ENCODE data around the gene FARSA. TPM values are rescaled to one million over a fixed set of nuclear protein-coding genes. Genes with fewer than 3 reads are reported as not detected.

The FARSA gene
- total RNA-seq, 2 experiments from 2014 or later = 183 to 188 TPM

DNA sequence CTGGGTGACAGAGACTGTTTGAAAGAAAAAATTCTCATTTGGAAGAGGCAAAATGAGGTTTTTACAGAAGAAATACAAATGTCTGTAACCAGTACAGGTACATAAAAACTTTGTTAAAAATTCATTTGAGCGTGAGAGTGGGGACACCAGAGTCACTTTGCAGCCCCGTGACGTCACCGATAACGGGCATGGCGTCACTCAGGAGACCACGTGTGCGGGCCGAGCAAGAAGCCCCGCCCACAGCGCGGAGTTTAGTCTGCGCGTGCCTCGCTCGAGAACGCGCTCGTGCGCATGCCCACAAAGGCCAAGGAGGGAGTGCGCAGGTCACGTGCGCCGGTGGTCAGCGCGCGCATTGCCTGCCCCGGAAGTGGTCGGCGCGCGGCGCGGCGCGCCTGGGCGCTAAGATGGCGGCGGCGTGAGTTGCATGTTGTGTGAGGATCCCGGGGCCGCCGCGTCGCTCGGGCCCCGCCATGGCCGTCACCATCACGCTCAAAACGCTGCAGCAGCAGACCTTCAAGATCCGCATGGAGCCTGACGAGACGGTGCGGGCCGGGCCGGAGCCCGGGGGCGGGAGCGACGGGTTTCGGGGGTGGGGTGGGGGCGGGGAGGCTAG lies 12.1 kb upstream of the FARSA start, which contains the start of gene RAD23A:
RAD23A (plus strand) TSS at position 384 of the 613 bp plus-strand sequence; CDS start at position 471, 87 bp downstream.
- POLR2A ChIA-PET = interaction anchor here (1.3 kb wide), 1 partner anchor 13 kb away, joined by 6 read pairs; no protein-coding TSS in a partner anchor
- CTCF ChIA-PET = interaction anchor here (1.0 to 3.5 kb wide), 2 partner anchors 12 to 19 kb away, joined by 3 to 12 read pairs; partner anchors contain the start of gene FARSA

DNA sequence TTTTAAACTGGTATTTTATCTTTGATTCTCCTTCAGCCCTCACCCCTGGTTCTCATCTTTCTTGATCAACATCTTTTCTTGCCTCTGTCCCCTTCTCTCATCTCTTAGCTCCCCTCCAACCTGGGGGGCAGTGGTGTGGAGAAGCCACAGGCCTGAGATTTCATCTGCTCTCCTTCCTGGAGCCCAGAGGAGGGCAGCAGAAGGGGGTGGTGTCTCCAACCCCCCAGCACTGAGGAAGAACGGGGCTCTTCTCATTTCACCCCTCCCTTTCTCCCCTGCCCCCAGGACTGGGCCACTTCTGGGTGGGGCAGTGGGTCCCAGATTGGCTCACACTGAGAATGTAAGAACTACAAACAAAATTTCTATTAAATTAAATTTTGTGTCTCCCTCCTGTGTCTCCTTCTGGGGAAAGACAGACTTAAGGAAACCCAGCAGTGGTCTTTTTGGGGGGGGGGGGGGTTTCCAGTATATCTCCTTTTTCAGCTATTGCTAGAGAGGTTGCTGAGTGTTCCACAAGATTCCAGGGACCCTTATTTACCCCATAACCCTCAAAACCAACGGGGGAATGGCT lies 10.7 kb upstream of the FARSA start:
- ChIA-PET CTCF (interaction anchor here (0.9 kb wide), 1 partner anchor 21 kb away, joined by 3 read pairs; no protein-coding TSS in a partner anchor), POLR2A (no interaction called here)

DNA sequence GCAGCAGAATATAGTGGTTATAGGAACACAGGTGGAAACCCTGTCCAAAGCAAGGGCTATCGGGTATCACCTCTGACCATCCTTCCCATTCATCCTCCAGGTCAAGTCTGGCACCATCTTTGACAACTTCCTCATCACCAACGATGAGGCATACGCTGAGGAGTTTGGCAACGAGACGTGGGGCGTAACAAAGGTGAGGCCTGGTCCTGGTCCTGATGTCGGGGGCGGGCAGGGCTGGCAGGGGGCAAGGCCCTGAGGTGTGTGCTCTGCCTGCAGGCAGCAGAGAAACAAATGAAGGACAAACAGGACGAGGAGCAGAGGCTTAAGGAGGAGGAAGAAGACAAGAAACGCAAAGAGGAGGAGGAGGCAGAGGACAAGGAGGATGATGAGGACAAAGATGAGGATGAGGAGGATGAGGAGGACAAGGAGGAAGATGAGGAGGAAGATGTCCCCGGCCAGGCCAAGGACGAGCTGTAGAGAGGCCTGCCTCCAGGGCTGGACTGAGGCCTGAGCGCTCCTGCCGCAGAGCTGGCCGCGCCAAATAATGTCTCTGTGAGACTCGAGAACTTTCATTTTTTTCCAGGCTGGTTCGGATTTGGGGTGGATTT lies 10.0 kb upstream of the FARSA start:
- CTCF ChIA-PET = interaction anchor here (0.7 to 0.9 kb wide), 2 partner anchors 22 to 1194 kb away, joined by 3 to 7 read pairs; no protein-coding TSS in a partner anchor
- POLR2A ChIA-PET = interaction anchor here (0.6 to 0.7 kb wide), 2 partner anchors 9 to 15 kb away, joined by 5 to 7 read pairs; no protein-coding TSS in a partner anchor

DNA sequence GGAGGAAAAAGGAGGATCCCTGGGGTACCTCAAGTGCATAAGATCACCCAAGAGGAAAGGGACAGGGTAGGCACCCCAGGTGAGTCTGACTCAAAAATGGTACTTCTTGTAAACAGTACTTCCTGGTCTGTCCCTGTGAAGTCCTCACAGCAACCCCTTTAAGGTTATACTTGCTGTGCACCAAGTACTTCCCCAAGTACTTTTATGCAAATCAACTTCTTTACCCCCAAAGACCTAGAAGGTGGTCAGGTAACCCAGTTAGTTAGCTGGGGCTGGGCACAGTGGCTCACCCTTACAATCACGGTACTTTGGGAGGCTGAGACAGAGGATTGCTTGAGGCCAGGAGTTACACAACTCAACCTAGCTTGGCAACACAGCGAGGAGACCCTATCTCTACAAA lies 7.4 kb upstream of the FARSA start:
- POLR2A ChIA-PET = interaction anchor here (0.5 kb wide), 1 partner anchor 165 kb away, joined by 3 read pairs; no protein-coding TSS in a partner anchor
- CTCF ChIA-PET = no interaction called here

DNA sequence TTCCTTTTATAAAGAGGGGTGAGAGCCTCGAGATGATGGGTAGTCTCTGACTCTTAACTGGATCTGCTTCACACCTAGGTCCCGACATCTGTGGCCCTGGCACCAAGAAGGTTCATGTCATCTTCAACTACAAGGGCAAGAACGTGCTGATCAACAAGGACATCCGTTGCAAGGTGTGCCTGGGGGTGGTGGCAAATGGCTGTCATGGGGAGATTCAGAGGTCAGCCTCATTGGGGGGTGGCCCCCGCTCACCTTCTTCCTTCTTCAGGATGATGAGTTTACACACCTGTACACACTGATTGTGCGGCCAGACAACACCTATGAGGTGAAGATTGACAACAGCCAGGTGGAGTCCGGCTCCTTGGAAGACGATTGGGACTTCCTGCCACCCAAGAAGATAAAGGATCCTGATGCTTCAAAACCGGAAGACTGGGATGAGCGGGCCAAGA lies 6.5 kb upstream of the FARSA start:
- ChIA-PET POLR2A (interaction anchor here (0.7 to 0.8 kb wide), 2 partner anchors 16 to 55 kb away, joined by 3 read pairs; no protein-coding TSS in a partner anchor), CTCF (interaction anchor here (0.9 to 1.0 kb wide), 2 partner anchors 15 to 26 kb away, joined by 3 to 8 read pairs; no protein-coding TSS in a partner anchor)

DNA sequence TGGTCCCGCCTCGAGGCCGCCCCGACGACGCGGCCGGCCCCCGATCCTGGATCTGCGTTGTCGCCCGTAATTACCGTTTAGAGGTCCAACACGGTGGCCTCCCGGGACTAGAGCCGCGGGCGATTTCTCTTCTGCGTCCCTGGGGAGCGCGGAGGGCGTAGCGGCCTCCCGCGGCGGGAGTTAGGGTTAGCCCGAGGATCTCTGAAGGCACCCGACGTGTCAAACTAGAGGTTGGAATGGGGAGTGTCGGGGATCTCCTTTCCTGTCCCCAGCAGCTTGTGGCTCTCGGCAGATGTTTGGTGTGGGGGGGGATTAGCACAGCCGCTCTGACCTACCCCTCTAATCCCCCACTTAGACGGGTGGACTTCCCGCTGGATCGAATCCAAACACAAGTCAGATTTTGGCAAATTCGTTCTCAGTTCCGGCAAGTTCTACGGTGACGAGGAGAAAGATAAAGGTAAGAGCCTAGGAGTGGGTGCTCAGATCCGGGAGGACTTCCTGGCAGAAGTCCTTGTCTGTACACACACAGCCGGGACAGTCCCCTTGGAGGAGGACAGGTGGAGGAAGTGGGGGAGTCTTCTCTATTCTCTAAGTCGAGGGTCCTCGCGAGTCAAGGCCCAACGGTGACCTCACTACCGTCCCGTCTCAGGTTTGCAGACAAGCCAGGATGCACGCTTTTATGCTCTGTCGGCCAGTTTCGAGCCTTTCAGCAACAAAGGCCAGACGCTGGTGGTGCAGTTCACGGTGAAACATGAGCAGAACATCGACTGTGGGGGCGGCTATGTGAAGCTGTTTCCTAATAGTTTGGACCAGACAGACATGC lies 5.5 kb upstream of the FARSA start:
- CTCF ChIA-PET = interaction anchor here (0.9 to 1.0 kb wide), 2 partner anchors 14 to 27 kb away, joined by 3 to 8 read pairs; no protein-coding TSS in a partner anchor
- POLR2A ChIA-PET = interaction anchor here (0.7 to 1.5 kb wide), 3 partner anchors 17 to 54 kb away, joined by 3 to 4 read pairs (median 3); partner anchors contain the start of gene GCDH

DNA sequence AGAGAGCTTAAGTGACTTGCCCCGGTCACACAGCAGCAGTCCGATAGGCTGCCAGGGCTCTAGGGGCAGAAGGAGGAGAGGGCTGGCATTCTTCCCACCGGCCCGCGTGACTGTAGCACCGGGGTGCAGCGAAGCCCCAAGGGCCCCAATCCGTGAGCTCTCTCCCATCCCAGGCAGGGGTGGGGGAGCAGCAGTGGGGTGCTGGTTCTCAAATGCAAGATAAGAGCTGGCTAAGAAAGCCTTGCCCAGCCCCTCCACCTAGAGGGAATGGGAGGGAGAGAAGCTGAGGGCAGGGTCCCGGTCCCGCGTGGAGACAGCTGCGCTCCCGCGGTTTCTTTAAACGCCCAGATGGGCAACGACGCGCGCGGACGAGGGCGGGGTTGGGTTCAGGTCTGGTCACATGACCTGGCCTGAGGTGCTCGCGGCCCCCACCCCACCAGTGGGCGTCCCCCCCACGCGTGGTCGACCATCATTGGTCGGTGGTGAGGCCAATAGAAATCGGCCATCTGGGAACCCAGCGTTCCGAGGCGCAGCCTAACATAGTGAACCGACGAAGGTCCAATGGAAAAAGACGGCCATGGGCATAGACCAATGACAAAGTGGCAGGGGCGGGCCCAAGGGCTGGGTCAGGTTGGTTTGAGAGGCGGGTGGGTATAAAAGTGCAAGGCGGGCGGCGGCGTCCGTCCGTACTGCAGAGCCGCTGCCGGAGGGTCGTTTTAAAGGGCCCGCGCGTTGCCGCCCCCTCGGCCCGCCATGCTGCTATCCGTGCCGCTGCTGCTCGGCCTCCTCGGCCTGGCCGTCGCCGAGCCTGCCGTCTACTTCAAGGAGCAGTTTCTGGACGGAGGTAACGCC lies 4.6 kb upstream of the FARSA start, which contains the start of gene CALR:
CALR (plus strand) TSS at position 683 of the 852 bp plus-strand sequence; CDS start at position 754, 71 bp downstream.
- ChIA-PET CTCF (interaction anchor here (1.2 to 1.8 kb wide), 2 partner anchors 27 to 155 kb away, joined by 3 to 9 read pairs; no protein-coding TSS in a partner anchor), POLR2A (interaction anchor here (0.9 to 1.5 kb wide), 5 partner anchors 8 to 214 kb away, joined by 3 to 4 read pairs (median 4); partner anchors contain the start of genes DNASE2, GCDH and SYCE2)

DNA sequence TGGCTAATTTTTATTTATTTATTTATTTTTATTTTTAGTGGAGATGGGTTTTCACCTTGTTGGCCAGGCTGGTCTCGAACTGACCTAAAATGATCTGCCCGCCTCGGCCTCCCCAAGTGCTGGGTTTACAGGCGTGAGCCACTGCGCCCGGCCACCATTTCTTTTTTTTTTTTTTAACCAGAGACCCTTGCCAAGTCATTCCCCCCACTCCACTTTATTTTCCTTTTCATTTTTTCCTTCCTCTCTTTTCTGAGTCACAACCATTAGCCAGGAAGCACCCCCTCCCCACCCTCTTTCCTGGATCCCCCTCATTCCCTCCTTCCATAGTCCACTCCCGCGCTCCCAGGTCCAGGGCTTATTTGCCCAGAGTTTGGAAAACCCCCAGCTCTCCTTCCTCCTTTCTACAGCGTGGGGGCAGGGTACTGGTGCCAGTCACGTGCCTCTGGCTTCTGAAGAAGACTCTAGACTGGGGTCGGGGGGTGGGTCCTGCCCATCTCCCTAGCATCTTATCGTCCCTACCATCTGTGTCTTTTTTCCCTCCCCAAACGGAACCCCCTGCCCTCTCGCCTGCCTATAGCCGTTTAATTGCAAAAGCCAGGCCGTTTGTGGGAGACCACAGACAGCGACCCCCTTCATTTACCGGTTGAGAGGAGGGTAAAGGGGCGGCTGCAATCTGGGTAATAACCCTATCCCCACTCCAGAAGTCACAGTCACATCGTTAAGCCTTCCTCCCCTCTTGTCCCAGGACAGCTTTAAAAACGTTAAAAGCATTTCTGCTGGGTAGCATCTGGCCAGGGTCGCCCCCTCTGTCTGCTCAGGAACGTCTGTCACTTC lies 3.8 kb upstream of the FARSA start:
- ChIA-PET POLR2A (interaction anchor here (0.7 to 1.5 kb wide), 6 partner anchors 9 to 215 kb away, joined by 3 to 10 read pairs (median 4); partner anchors contain the start of genes DNASE2, GCDH and SYCE2), CTCF (interaction anchor here (1.2 to 1.8 kb wide), 2 partner anchors 28 to 155 kb away, joined by 3 to 9 read pairs; no protein-coding TSS in a partner anchor)

DNA sequence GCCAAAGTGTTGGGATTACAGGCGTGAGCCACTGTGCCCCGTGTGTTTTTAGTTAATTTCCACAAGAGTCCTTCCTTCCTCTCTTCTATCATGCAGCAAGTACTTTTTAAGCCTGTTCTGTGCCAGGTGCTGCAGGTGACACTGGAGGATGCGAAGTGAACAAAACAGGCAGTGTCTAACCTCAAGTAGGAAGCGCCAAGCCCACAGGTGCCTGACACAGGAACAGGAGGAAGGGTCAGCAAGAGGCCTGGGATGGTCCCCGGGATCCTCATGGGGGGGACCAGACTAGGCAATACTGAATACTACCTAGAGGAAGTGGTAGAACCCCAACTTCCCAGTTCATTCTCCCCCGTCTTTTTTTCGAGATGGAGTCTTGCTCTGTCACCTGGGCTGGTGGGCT lies 3.1 kb upstream of the FARSA start:
- POLR2A ChIA-PET = interaction anchor here (1.0 kb wide), 1 partner anchor 10 kb away, joined by 4 read pairs; no protein-coding TSS in a partner anchor
- CTCF ChIA-PET = interaction anchor here (1.8 kb wide), 1 partner anchor 29 kb away, joined by 9 read pairs; no protein-coding TSS in a partner anchor

DNA sequence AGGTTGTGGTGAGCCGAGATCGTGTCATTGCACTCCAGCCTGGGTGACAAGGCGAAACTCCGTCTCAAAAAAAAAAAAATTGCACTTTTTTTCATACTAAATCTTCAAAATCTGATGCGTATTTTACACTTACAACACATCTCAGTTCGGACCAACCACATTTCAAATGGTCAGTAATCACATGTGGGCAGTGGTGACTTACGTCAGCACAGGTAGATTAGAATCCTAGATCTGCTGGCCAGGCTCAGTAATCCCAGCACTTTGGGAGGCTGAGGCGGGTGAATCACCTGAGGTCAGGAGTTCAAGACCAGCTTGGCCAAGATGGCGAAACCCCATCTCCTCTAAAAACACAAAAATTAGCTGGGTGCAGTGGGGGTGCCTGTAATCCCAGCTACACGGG lies 1.6 kb upstream of the FARSA start:
- POLR2A ChIA-PET = no interaction called here
- CTCF ChIA-PET = interaction anchor here (0.7 kb wide), 1 partner anchor 14 kb away, joined by 5 read pairs; no protein-coding TSS in a partner anchor

DNA sequence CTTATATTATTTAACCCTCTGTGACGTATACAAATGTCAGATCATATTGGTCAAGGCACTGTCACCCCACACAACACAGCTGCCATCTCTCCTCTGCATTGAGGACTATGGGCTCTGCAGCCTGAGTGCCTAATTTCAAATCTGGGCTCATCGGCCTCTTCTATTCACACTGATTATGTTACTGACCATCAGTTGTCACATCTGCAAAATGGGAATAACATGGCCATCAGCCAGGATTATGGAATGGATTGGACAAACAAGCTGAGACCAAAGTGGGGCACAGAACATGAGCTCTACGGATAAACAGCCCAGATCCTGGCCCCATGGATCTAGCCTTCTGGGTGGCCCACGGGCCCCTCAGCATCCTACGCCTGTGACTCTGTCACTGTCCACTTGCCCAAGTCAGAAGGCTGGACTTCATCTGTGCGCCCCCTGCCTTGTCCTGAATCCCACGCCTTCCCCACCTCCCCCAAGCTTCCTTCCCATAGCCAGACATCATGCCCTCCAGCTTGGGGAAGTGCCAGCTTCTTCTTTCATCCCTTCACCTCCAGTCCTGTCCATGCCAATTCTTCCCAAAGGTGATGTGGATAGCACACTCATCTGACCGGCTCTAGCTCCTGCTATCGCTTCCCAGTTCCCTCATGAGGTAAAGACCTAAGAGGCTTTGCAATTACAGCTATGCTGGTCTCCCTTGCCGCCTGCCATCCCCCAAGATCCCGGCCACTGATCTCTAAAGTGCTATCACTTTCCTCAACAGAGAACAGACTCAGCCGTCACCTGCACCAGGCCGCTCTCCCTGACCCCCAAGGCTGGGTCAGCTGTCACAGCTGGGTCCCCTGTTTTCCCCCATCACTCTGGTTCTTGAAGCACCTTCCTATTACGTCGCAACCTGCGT lies 872 bp downstream of the FARSA start:
- CTCF ChIA-PET = interaction anchor here (1.3 to 3.4 kb wide), 6 partner anchors 12 to 47 kb away, joined by 3 to 11 read pairs (median 4); partner anchors contain the start of gene RAD23A
- POLR2A ChIA-PET = interaction anchor here (0.6 to 1.5 kb wide), 8 partner anchors 14 to 48 kb away, joined by 3 to 9 read pairs (median 6); partner anchors contain the start of genes GCDH, RAD23A and SYCE2

DNA sequence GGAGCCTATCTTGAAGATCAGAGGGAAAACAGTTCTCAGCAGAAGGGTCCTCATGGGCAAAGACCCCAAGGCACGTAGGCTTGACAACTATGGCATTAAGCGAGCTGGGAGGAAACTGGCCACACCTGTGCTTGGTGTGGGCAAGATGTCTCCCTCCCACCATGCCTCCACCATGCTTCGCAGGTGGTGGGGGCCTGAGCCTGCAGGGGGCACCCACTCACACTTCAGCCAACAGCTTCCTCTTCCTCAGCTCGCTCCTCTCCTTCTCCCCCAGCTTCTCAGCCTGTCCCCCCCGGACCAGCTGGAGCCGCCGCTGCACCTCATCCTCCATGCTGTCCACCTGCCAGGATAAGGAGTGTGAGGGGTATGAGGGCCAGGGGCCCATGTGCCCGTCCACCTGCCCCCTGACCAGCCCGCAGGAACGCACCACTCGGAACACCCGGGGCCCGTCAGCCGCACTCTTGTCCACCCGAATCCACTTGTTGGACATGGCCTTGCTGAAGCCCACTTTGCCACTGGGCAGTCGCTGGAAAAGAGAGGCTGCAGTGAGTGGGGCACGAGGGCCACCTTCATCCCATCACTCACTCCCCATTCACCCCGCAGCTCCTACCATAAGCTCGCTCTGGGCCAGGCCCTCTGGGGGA lies 3.4 kb downstream of the FARSA start:
- CTCF ChIA-PET = no interaction called here
- POLR2A ChIA-PET = interaction anchor here (0.6 kb wide), 2 partner anchors 154 to 197 kb away, joined by 5 to 8 read pairs; no protein-coding TSS in a partner anchor

DNA sequence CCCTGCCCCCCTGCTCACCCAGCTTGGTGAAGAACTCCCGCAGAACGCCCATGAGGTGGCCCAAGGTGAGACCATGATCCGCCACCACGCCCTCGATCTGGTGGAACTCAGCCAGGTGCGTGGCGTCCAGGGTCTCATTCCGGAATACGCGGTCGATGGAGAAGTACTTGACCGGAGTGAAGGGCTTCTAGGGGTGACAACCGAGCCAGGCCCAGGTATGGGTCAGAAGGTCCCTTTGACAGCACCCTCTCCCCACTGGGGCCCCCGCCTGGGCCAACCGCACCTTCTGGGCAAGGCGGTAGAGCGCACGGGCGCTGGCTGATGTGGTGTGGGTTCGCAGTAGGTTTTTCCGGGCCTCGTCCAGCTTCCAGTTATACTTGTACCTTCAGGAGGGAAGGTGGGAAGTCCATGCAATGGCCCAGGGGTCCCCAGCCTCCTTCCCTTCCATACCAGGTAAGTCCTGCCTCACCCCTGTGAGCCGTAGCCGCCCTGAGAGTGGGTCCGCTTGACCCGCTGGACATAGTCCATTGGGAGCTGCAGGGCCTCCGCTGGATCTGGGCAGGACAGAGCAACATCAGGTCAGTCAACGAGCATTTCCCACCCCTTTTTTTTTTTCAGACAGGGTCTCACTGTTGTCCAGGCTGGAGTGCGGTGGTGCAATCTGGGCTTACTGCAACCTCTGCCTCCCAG lies 8.7 kb downstream of the FARSA start:
- ChIA-PET POLR2A (interaction anchor here (0.6 kb wide), 1 partner anchor 91 kb away, joined by 3 read pairs; no protein-coding TSS in a partner anchor), CTCF (interaction anchor here (0.7 to 2.1 kb wide), 3 partner anchors 15 to 41 kb away, joined by 3 to 5 read pairs (median 3); no protein-coding TSS in a partner anchor)

DNA sequence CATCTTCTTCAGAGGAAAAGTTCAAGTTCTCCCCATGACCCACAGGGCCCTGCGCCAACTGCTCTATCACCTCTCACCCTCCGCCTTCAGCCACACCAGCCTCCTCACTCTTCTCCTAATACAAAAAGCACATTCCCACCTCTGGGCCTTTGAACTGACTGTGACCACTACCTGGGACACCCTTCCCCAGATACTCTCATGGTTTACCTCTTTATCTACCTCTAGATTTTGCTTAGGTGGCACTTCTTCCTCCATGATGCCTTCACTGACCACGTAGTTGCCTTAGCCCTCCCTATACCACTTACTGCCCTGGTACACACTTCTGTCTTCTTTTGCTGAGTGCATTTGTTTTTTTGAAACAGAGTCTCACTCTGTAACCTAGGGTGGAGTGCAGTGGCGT lies 10.6 kb downstream of the FARSA start:
- ChIA-PET CTCF (no interaction called here), POLR2A (no interaction called here)
